ENCODE measurements around the gene SHC3.

DNA sequence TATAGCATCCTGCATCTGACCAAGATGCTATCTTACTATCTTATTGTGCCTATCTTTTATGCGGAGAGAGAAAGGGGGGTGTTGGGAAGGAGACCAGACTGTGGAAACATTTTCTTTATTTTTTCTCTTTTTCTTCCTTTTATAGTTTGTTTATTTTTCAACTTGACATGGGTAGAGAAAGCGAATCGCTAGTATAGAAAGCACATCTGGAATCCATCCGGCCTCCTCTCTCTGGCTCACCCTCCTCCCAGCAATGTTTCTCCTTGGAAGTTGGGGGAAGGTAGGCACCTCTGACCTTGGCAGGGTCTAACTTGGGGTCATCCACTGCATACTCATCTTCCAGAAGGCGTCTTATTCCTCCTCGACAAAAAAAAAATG, 183.4 kb downstream of the SHC3 start:
- TF ChIP-seq TEAD4 (IDR thresholded peaks at IDR 0.05) (no peak), EGR1 (IDR thresholded peaks at IDR 0.05) (no peak), FOXM1 (IDR thresholded peaks at IDR 0.05; ENCODE audit: borderline replicate concordance, low read depth) (no peak), EP300 (IDR thresholded peaks at IDR 0.05; ENCODE audit: borderline replicate concordance) (no peak), RAD21 (IDR thresholded peaks at IDR 0.05; ENCODE audit: low read depth) (no peak), CREB1 (IDR thresholded peaks at IDR 0.05; ENCODE audit: low read depth) (no peak), TAF1 (IDR thresholded peaks at IDR 0.05; ENCODE audit: low read depth) (no peak), YY1 (IDR thresholded peaks at IDR 0.05; ENCODE audit: low read depth) (no peak)
- TF ChIP-seq, protein P1, sequence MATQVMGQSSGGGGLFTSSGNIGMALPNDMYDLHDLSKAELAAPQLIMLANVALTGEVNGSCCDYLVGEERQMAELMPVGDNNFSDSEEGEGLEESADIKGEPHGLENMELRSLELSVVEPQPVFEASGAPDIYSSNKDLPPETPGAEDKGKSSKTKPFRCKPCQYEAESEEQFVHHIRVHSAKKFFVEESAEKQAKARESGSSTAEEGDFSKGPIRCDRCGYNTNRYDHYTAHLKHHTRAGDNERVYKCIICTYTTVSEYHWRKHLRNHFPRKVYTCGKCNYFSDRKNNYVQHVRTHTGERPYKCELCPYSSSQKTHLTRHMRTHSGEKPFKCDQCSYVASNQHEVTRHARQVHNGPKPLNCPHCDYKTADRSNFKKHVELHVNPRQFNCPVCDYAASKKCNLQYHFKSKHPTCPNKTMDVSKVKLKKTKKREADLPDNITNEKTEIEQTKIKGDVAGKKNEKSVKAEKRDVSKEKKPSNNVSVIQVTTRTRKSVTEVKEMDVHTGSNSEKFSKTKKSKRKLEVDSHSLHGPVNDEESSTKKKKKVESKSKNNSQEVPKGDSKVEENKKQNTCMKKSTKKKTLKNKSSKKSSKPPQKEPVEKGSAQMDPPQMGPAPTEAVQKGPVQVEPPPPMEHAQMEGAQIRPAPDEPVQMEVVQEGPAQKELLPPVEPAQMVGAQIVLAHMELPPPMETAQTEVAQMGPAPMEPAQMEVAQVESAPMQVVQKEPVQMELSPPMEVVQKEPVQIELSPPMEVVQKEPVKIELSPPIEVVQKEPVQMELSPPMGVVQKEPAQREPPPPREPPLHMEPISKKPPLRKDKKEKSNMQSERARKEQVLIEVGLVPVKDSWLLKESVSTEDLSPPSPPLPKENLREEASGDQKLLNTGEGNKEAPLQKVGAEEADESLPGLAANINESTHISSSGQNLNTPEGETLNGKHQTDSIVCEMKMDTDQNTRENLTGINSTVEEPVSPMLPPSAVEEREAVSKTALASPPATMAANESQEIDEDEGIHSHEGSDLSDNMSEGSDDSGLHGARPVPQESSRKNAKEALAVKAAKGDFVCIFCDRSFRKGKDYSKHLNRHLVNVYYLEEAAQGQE (IDR thresholded peaks at IDR 0.05; ENCODE audit: low read depth) = no peak
- TF ChIP-seq, protein P2, sequence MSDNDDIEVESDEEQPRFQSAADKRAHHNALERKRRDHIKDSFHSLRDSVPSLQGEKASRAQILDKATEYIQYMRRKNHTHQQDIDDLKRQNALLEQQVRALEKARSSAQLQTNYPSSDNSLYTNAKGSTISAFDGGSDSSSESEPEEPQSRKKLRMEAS (IDR thresholded peaks at IDR 0.05) = no peak

Data from Ishikawa (cell line).